Measurements from ENCODE around the gene LMF1. TPM values are rescaled to one million over a fixed set of nuclear protein-coding genes. Genes with fewer than 3 reads are reported as not detected.

The LMF1 gene
- total RNA-seq, 1 donor from 2014 or later, result 26.9 TPM

DNA sequence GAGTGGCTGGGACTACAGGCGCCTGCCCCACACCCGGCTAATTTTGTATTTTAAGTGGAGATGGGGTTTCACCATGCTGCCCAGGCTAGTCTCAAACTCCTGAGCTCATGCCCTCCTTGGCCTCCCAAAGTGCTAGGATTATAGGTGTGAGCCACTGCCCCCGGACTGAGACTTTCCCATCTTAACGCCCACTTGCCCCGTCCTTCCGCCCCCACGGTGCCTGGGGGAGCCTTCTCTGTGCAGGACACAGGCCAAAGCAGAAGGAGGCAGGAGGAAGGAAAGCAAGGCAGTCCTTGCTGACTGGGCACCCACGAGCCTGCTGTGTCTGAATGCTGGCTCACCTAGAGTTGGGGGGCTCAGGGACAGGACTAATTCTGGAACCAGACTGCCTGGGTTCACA is 152.7 kb downstream of the LMF1 start:
- H3K27ac ChIP-seq, result no peak overlapping the region
- no peaks in the 10 kb centered on the region for H3K36me3 ChIP-seq
- intact Hi-C loops (cut with DNase I), result no loop called here
- TF ChIP-seq CTCF (IDR thresholded peaks at IDR 0.05), result no peak
- H3K4me3 ChIP-seq, result no peak overlapping the region
- no peaks in the 10 kb centered on the region for H3K9me3 ChIP-seq
- DNase-seq (ENCODE audit: low spot score in 2 of 2), result no peak
- no peaks in the 10 kb centered on the region for H3K4me1 ChIP-seq
- H3K27me3 ChIP-seq, result peaks cover 6% of the 10 kb centered on the region

DNA sequence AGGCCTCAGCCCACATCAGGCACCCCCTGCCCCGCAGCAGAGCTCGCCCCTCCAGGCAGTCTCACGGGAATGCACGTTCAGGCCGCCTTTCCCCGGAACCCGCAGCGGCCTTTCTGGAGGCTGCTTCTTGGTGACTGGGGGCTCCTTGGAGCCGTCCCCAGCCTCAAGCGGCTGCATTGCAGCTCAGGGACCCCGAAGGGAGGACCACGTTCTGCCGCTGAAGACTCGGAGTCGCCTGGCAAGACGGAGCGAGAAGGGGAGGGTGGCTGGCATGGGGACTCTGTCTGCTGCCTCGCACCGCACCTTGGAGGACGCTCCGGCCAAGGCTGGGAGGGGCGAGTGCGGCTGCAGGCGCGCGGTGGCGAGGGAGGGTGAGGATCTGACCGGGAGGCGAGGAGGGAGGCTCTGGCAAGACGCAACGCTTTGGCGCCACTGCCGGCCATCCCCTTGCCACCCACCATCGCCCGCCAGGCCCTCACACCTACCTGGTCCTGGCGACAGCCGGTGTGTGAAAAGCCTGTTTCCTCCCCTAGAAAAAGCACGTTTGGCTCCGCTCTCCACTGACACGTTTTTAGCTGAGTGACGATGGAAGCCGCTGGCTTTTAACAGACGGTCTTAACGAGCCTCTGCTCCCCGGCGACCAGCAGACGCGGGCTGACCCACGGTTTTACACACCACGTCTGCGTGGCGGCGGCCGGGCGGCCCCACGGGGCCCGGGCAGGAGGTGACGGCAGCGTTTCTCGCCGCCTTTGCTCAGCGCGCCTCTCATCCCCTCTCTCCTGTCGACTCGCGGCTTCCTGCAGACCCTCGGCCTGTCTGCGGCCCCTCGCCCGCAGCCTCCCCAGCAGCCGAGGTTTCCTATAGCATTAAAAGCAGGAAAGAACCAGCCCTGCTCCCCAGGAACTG is 153.5 kb downstream of the LMF1 start:
- H3K9me3 ChIP-seq, result no peaks in the 10 kb centered on the region
- TF ChIP-seq CTCF (IDR thresholded peaks at IDR 0.05), result no peak
- H3K27me3 ChIP-seq, result peaks cover 6% of the 10 kb centered on the region
- H3K4me3 ChIP-seq, result no peak overlapping the region
- intact Hi-C loops (cut with DNase I), result no loop called here
- no peaks in the 10 kb centered on the region for H3K4me1 ChIP-seq
- no peaks in the 10 kb centered on the region for H3K36me3 ChIP-seq
- no peak for DNase-seq (ENCODE audit: low spot score in 2 of 2)
- no peak overlapping the region for H3K27ac ChIP-seq

DNA sequence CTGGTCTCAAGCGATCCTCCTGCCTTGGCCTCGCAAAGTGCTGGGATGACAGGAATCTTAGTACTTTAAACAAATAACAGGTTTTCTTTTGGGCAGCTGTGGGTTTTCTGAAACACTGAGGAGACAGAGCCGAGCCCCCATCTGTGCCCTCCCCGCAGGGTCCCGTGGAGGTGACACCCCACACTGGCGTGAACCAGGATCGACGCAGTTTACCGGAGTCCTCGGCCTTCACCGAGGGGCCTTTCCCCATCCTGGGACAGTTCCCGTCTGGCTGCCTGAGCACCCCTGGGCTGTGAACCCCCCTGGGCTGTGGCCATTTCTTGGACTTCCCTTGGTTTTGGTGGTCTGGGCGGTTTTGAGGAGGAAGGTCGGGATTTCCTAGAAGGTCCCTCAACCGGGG is 154.9 kb downstream of the LMF1 start:
- H3K27me3 ChIP-seq, result peaks cover 6% of the 10 kb centered on the region
- H3K27ac ChIP-seq, result no peak overlapping the region
- intact Hi-C loops (cut with DNase I), result no loop called here
- H3K9me3 ChIP-seq, result no peaks in the 10 kb centered on the region
- no peak for TF ChIP-seq CTCF (IDR thresholded peaks at IDR 0.05)
- DNase-seq (ENCODE audit: low spot score in 2 of 2), result no peak
- H3K4me1 ChIP-seq, result no peaks in the 10 kb centered on the region
- no peaks in the 10 kb centered on the region for H3K36me3 ChIP-seq
- H3K4me3 ChIP-seq, result no peak overlapping the region

GRCh38 chr16:814974-815373 is 155.8 kb downstream of the LMF1 start:
- H3K4me1 ChIP-seq, result no peaks in the 10 kb centered on the region
- no peak overlapping the region for H3K27ac ChIP-seq
- no peak for TF ChIP-seq CTCF (IDR thresholded peaks at IDR 0.05)
- H3K27me3 ChIP-seq, result peaks cover 6% of the 10 kb centered on the region
- no peaks in the 10 kb centered on the region for H3K36me3 ChIP-seq
- H3K9me3 ChIP-seq, result no peaks in the 10 kb centered on the region
- no peak for DNase-seq (ENCODE audit: low spot score in 2 of 2)
- no peak overlapping the region for H3K4me3 ChIP-seq
- intact Hi-C loops (cut with DNase I), result loop anchor here (5.0 kb wide), 1 partner anchor 237 kb away; no protein-coding TSS in a partner anchor

- Histone ChIP-seq H3K27me3 (peaks cover 6% of the 10 kb centered on the region), H3K4me3 (no peak overlapping the region), H3K27ac (no peak overlapping the region), H3K9me3 (no peaks in the 10 kb centered on the region), H3K36me3 (no peaks in the 10 kb centered on the region), H3K4me1 (no peaks in the 10 kb centered on the region)
- TF ChIP-seq CTCF (IDR thresholded peaks at IDR 0.05), result no peak
- intact Hi-C loops (cut with DNase I), result loop anchor here (5.0 kb wide), 1 partner anchor 238 kb away; no protein-coding TSS in a partner anchor
- no peak for DNase-seq (ENCODE audit: low spot score in 2 of 2)
Observed at GRCh38 chr16:813916-814412, 156.8 kb downstream of the LMF1 start.

All from ascending aorta (tissue), 2 donors.